Mucosa of descending colon (tissue), 3 donors: ENCODE results near the gene NEAT1. TPM values are rescaled to one million over a fixed set of nuclear protein-coding genes. Genes with fewer than 3 reads are reported as not detected.

Experiments used
- ATAC-seq: fragments of 200-7000 bp; cut with Tn5 transposase; one replicate; pipeline ENCODE4 v1.9.1; 2020; ENCODE audit warnings: mild to moderate bottlenecking, moderate library complexity
- DNase-seq, 3 donors: peaks; one replicate each; pipeline ENCODE4 v3.0.0-alpha.2; 2020
- H3K36me3 ChIP-seq: fragments of 200-600 bp; one replicate; pipeline ENCODE4 v1.8.0; 2021; ENCODE audit warnings: low read depth, mild to moderate bottlenecking
- H3K4me1 ChIP-seq: fragments of 200-600 bp; one replicate; pipeline ENCODE4 v1.8.0; 2021; ENCODE audit warnings: low read depth, mild to moderate bottlenecking
- H3K4me3 ChIP-seq: fragments of 200-600 bp; one replicate; pipeline ENCODE4 v1.8.0; 2021; ENCODE audit warnings: mild to moderate bottlenecking
- H3K9me3 ChIP-seq: fragments of 200-600 bp; one replicate; pipeline ENCODE4 v1.8.0; 2021; ENCODE audit warnings: mild to moderate bottlenecking
- CTCF ChIP-seq: fragments of 200-600 bp; IDR thresholded peaks from one replicate; pipeline ENCODE4 v1.8.0; 2022; ENCODE audit warnings: antibody characterized with exemption, mild to moderate bottlenecking
- intact Hi-C, 2 donors: fragments of 100-400 bp; cut with DNase I in 1 of 2; cut with micrococcal nuclease in 1 of 2; formaldehyde crosslinking; loops; one replicate each; pipeline versions ENCODE4 v1.11.0 to v1.11.1; 2022; cut with DNase I, micrococcal nuclease
- total RNA-seq, 3 donors: library from RNA; stranded (reverse); fragmentation: NEBNext Ultra II Directional in 2 of 3; extraction: Animal tissue kit (Norgen Biotek cat#: 25700) in 2 of 3; gene quantifications; one replicate each; pipeline versions ENCODE4 v1.2.1 to v1.2.4, GENCODE V29; 2021 to 2023
- donor health status: DM: no; HTN: no; CAD: no; lungs with moderate emphysema.
- donor health status: DM: no; HTN: no; CAD: no.
- donor health status: DM: no; HTN: yes; CAD: no.

Gene NEAT1
- total RNA-seq, 3 donors from 2014 or later: 1,133 to 1,409 (median 1,237) TPM

GRCh38 chr11:65414776-65415498, 7.7 kb upstream of the NEAT1 start:
- DNase-seq: peak in 2 of 3 donors; percentile 25 to 50
- ATAC-seq: no peak

GRCh38 chr11:65415499-65416340, 6.9 kb upstream of the NEAT1 start:
- TF ChIP-seq CTCF: no peak
- Histone ChIP-seq H3K36me3 (peaks cover 3% of the 10 kb centered on the region), H3K9me3 (no peaks in the 10 kb centered on the region), H3K4me3 (no peak overlapping the region), H3K4me1 (peaks cover 44% of the 10 kb centered on the region)
- intact Hi-C loops: no loop called here
- ATAC-seq (no peak), DNase-seq (peak in 2 of 3 donors; percentile 37 to 58)

More at GRCh38 chr11:65414776-65415498, 7.7 kb upstream of the NEAT1 start:
- Histone ChIP-seq H3K9me3 (no peaks in the 10 kb centered on the region), H3K4me3 (no peak overlapping the region), H3K4me1 (peaks cover 37% of the 10 kb centered on the region), H3K36me3 (peaks cover 3% of the 10 kb centered on the region)
- intact Hi-C loops: no loop called here
- no peak for TF ChIP-seq CTCF

- ATAC-seq (peak; percentile 60), DNase-seq (peak; percentile 96 to 97 (median 97))
- Histone ChIP-seq H3K36me3 (peaks cover 3% of the 10 kb centered on the region), H3K4me3 (no peak overlapping the region), H3K9me3 (no peaks in the 10 kb centered on the region), H3K4me1 (peaks cover 51% of the 10 kb centered on the region)
- TF ChIP-seq CTCF: peak; percentile 92
- intact Hi-C loops: no loop called here
These were observed 6.2 kb upstream of the NEAT1 start for GRCh38 chr11:65416341-65416824.

GRCh38 chr11:65416841-65417701, 5.5 kb upstream of the NEAT1 start:
- Histone ChIP-seq H3K4me1 (peaks cover 51% of the 10 kb centered on the region), H3K36me3 (no peaks in the 10 kb centered on the region), H3K4me3 (no peak overlapping the region), H3K9me3 (no peaks in the 10 kb centered on the region)
- DNase-seq: peak; percentile 48 to 82 (median 56)
- no peak for TF ChIP-seq CTCF
- intact Hi-C loops: no loop called here
- ATAC-seq: no peak
